Measurements from ENCODE around the gene CTCF.

CTCF gene

DNA sequence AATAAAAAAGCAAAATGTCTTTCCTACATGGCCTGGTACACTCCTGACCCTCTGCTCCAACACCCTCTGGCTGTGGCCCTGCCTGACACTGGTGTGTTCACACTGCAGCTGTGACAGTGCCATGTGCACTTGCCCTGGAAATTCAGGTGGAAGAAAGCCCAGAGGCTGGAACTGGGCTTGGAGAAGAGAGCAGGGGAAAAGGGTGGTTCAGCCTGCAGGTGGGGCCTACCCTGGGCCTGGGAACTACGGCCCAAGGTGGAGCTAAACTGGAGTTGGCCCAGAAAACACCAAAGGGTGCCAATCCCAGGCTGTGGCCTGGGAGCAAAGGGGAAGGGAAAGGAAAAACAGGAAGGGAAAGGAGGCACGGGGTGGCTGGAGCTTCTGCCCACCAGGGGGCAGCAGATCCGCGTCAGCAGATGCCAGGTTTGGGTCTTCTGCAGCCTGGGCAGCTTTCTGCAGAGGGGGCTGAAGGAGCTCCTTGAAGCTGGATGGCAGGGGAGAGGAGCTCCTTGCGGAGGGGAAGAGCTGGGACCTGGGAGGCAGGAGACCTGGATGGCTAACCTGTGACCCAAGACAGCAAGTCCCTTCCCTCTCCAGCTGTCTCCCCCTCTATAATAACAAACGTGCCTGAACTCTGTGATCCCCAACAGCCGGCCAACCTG is 15.4 kb upstream of the CTCF start:
- Histone ChIP-seq H3K4me2 (ENCODE audit: low read depth, low read length, poor library complexity, severe bottlenecking) (peak overlapping the region; percentile 99), H3K79me2 (ENCODE audit: insufficient read depth, low read length) (peaks cover 38% of the 10 kb centered on the region), H3F3A (ENCODE audit: low read depth) (peaks cover 14% of the 10 kb centered on the region; the same call in 1 of the 2 replicates), H3K9me3 (ENCODE audit: insufficient read depth, low read depth, low read length) (no peaks in the 10 kb centered on the region), H3K36me3 (ENCODE audit: insufficient read depth, low read length) (peaks cover 4% of the 10 kb centered on the region; the same call in 1 of the 2 replicates), H3K9me2 (replicated peaks; ENCODE audit: low read depth, low read length) (no peaks in the 10 kb centered on the region), H3K4me1 (ENCODE audit: insufficient read depth, low read length, poor library complexity, severe bottlenecking) (peaks cover 66% of the 10 kb centered on the region), H2AFZ (ENCODE audit: low read length) (no peak overlapping the region), H3K27me3 (ENCODE audit: insufficient read depth, low read length, poor library complexity, severe bottlenecking) (no peaks in the 10 kb centered on the region), H3K9ac (ENCODE audit: low read depth, low read length, poor library complexity, severe bottlenecking) (peak overlapping the region; percentile 98), H4K20me1 (ENCODE audit: insufficient read depth, low read length, poor library complexity, severe bottlenecking) (peaks cover 5% of the 10 kb centered on the region), H3K4me3 (ENCODE audit: low read length, poor library complexity, severe bottlenecking) (peak overlapping the region; percentile 75)
- TF ChIP-seq EZH2phosphoT487 (IDR thresholded peaks at IDR 0.05; ENCODE audit: borderline replicate concordance) = no peak
- TF ChIP-seq, protein P1, sequence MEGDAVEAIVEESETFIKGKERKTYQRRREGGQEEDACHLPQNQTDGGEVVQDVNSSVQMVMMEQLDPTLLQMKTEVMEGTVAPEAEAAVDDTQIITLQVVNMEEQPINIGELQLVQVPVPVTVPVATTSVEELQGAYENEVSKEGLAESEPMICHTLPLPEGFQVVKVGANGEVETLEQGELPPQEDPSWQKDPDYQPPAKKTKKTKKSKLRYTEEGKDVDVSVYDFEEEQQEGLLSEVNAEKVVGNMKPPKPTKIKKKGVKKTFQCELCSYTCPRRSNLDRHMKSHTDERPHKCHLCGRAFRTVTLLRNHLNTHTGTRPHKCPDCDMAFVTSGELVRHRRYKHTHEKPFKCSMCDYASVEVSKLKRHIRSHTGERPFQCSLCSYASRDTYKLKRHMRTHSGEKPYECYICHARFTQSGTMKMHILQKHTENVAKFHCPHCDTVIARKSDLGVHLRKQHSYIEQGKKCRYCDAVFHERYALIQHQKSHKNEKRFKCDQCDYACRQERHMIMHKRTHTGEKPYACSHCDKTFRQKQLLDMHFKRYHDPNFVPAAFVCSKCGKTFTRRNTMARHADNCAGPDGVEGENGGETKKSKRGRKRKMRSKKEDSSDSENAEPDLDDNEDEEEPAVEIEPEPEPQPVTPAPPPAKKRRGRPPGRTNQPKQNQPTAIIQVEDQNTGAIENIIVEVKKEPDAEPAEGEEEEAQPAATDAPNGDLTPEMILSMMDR (conservative IDR thresholded peaks at IDR 0.05; ENCODE audit: low read length) = peak; percentile 98

DNA sequence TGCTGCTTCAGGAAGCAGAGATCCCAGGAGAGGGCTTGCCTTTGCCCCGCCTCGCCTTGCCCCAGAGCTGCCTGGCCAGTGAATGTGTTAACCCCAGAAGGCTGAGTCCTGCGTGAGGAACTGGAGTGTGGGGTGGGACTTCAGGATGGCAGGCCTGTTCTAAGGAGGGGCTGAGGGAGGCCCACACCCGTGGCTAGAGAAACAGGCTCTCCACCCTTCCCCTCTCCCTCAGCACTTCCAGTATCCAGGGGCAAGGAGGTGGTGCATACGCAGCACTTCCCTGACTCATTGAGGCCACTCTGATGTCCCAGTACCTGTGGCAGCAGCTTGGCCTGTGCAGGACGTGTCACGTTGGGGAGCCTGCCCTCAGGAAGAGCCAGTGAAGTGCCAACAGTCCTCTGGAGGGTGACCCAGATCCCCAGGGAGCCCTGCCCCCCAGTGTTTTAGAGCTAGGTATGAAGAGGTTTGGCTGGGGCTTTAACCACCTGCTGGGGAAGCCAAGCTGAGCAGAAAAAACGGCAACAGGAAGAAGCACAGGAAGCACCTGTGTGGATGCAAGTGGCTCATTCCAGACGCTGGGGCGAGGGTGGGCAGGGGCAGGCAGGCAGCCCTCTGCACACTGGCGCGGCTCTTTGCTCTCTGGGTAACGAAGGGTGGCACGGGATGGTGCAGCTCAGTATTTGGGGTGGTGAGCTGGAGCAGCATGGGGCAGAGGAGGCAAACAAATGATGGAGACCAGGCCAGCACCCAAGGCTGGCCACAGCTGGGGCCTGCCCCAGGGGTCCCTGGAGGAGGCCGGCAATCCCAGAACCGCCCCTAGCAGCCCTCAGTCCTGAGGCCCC is 14.7 kb upstream of the CTCF start:
- H4K20me1 ChIP-seq (ENCODE audit: insufficient read depth, low read length, poor library complexity, severe bottlenecking) = no peaks in the 10 kb centered on the region
- peaks cover 67% of the 10 kb centered on the region for H3K4me1 ChIP-seq (ENCODE audit: insufficient read depth, low read length, poor library complexity, severe bottlenecking)
- no peaks in the 10 kb centered on the region for H3K9me2 ChIP-seq (replicated peaks; ENCODE audit: low read depth, low read length)
- no peaks in the 10 kb centered on the region for H3K9me3 ChIP-seq (ENCODE audit: insufficient read depth, low read depth, low read length)
- peak overlapping the region; percentile 99 for H3K4me2 ChIP-seq (ENCODE audit: low read depth, low read length, poor library complexity, severe bottlenecking)
- peaks cover 4% of the 10 kb centered on the region; the same call in 1 of the 2 replicates for H3K36me3 ChIP-seq (ENCODE audit: insufficient read depth, low read length)
- peaks cover 18% of the 10 kb centered on the region; the same call in 1 of the 2 replicates for H3F3A ChIP-seq (ENCODE audit: low read depth)
- no peaks in the 10 kb centered on the region for H3K27me3 ChIP-seq (ENCODE audit: insufficient read depth, low read length, poor library complexity, severe bottlenecking)
- TF ChIP-seq, protein P1 (conservative IDR thresholded peaks at IDR 0.05; ENCODE audit: low read length) = no peak
- no peak for TF ChIP-seq EZH2phosphoT487 (IDR thresholded peaks at IDR 0.05; ENCODE audit: borderline replicate concordance)
- H3K79me2 ChIP-seq (ENCODE audit: insufficient read depth, low read length) = peaks cover 46% of the 10 kb centered on the region
- peak overlapping the region; percentile 75 for H3K4me3 ChIP-seq (ENCODE audit: low read length, poor library complexity, severe bottlenecking)
- H2AFZ ChIP-seq (ENCODE audit: low read length) = no peak overlapping the region
- peak overlapping the region; percentile 98 for H3K9ac ChIP-seq (ENCODE audit: low read depth, low read length, poor library complexity, severe bottlenecking)

DNA sequence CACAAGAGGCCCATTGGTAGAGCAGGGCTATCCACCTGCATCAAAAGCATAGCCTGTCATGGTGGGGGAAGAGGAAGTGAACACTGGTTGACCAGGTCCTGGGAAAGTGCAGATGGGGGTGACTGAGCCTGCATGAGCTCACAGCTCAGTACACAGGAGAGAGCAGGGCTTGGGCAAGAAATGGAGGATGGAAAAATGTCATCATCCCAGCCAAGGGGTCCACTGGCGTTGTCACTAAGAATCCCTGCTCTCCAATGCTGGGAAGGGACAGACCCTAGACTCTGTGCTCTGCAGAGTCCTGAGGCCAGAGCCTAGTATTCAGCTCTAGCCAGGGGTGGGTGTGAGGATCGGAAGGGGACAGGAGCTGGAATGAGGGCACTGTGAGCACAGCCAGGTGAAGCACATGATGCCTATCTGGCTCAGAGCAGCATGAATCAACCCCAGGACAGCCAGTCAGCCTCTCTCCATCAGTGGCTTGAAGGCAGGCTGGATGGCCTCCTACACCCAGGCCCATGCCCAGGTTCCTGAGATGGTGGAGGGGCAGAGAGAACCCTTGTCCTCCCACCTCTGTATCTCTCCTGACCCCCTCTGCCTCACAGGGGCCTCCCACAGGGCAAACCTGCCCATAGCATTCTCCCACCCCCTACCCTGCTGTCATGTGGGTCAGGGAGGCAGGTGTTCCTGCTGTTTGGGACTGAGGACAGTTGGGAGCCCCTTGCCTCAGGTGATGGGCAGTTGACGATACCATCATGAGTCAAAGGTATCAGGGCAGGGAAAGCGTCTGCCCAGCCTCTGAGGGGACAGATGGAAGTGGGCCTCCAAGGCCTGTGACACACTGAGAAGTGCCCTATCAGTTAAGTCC is 13.8 kb upstream of the CTCF start:
- Histone ChIP-seq H3K36me3 (ENCODE audit: insufficient read depth, low read length) (peaks cover 4% of the 10 kb centered on the region; the same call in 1 of the 2 replicates), H3K27me3 (ENCODE audit: insufficient read depth, low read length, poor library complexity, severe bottlenecking) (no peaks in the 10 kb centered on the region), H3K4me2 (ENCODE audit: low read depth, low read length, poor library complexity, severe bottlenecking) (peak overlapping the region; percentile 99), H3K9me3 (ENCODE audit: insufficient read depth, low read depth, low read length) (no peaks in the 10 kb centered on the region), H3K4me3 (ENCODE audit: low read length, poor library complexity, severe bottlenecking) (peak overlapping the region; percentile 75), H3K9ac (ENCODE audit: low read depth, low read length, poor library complexity, severe bottlenecking) (peak overlapping the region; percentile 98), H3K4me1 (ENCODE audit: insufficient read depth, low read length, poor library complexity, severe bottlenecking) (peaks cover 71% of the 10 kb centered on the region), H2AFZ (ENCODE audit: low read length) (no peak overlapping the region), H3F3A (ENCODE audit: low read depth) (peaks cover 18% of the 10 kb centered on the region; the same call in 1 of the 2 replicates), H4K20me1 (ENCODE audit: insufficient read depth, low read length, poor library complexity, severe bottlenecking) (no peaks in the 10 kb centered on the region), H3K79me2 (ENCODE audit: insufficient read depth, low read length) (peaks cover 54% of the 10 kb centered on the region), H3K9me2 (replicated peaks; ENCODE audit: low read depth, low read length) (no peaks in the 10 kb centered on the region)
- TF ChIP-seq EZH2phosphoT487 (IDR thresholded peaks at IDR 0.05; ENCODE audit: borderline replicate concordance) = no peak
- TF ChIP-seq, protein P1 (conservative IDR thresholded peaks at IDR 0.05; ENCODE audit: low read length) = no peak; the same call in 1 of the 2 replicates
